Muscle of back (tissue), 11 donors: ENCODE data around the gene HAP1. TPM values are rescaled to one million over a fixed set of nuclear protein-coding genes. Genes with fewer than 3 reads are reported as not detected.
"Not testable (repeated sequence)": the region's sequence is repeated elsewhere in the genome, so short reads cannot be mapped to it uniquely, and the experiment has no call there.

Experiments
- DNase-seq, 3 donors: peaks; one replicate each; pipeline versions ENCODE4 v3.0.0 to v3.0.0-alpha.2; 2013
- polyA plus RNA-seq, 10 donors: library from polyadenylated mRNA; unstranded; fragments of 120-200 nt; gene quantifications; one replicate each; pipeline ENCODE4 v1.2.1, GENCODE V29; 2013; ENCODE audit not compliant: insufficient read length in 10 of 10

HAP1 gene
- polyA plus RNA-seq, 10 donors: 0.04 to 0.32 (median 0.08) TPM; not detected in 2

DNA sequence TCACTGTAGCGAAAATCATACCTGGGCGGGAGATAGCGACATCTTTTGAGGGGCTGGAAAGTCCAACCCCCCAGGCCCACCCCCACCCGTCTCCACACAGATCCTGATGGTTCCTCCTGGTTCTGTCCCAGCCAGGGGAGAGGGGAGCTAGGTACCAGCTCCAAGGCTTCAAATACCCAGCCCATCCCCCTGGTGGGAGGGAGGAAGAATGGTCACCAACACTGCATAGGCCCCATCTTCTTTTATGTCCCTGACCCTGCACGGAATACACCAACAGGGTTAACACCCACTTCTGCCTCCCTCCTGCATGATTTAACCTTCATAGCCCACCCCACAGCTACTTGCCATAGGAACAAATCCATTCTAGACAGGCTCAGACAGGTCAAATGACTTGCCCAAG lies 9.3 kb downstream of the HAP1 start:
- DNase-seq: no peak

DNA sequence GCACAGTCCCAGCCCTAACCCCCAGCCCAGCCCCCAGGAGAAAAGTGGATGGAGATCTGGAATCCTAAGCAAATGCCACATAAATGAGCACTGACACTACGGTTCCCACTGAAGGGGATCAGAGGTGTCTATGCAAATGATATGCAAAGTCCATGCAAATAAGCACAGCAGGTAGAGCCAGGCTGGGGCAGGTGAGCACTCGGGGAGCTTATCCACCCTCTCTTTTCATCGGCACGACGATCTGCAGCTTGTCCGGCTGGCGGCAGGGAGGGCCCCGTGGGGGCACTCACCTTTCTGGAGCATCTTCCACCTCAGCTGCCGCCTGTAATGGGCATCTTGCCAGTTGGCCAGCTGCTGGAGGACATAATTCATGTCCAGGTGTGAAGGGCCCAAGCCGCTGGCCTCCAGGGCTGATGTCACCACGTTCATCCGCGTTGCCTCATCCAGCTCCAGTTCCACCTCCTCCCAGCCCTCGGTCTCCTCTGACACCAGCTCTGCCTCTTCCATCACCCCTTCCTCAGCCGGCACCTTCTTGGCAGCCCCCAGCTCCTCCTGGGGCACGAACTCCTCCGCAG lies 9.9 kb downstream of the HAP1 start:
- no peak for DNase-seq

DNA sequence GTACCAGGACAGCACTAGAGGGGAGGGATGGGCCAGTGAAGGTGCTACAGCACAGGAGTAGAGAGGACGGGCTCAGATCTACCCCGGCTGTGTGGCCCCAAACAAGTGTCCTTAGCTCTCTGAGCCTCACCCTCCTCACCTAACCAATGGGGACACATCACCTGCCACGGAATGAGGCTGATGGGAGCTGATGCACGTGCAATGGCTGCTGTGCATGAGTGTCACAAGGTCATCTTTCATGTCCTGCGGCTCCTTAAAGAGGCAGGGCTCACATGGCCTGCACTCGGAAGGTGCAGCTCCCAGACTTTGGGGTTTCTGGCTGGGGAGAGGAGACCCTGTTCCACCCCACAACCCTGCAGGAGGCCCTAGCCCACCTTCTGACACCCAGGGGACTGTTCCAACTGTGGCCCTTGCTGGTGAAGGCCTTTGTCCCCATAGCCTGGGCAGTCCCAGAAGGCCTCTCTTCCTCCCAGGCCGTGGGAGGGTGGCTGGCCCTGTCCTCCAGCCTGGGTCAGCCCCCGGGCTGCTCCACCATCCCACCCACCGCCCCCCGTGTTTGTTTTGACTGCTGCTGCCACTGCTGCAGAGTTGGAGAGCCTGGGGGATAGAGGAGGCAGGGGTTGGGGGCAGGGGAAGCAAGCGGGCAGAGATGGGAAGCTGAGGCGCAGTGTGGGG lies 10.5 kb downstream of the HAP1 start:
- DNase-seq: no peak

GRCh38 chr17:41722231-41722630 lies 12.2 kb downstream of the HAP1 start:
- DNase-seq: no peak

DNA sequence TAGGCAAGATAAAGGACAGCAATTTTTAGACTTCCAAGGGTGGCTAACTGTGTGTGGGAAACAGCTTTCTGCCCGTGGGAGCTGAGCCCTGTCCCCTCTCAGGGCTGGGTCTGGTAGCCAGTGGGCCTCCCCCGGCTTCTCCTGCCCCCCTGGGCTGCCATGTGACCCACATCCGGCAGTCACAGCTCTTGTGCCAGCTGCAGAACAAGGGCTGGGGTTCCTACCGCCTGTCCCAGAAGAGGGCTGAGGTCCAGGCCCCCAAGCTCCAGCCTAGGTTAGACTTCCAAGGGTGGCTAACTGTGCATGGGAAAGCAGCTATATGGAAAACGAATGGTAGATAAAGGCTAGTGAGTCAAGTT lies 16.2 kb downstream of the HAP1 start:
- no peak for DNase-seq

- DNase-seq: no peak
Measured at GRCh38 chr17:41717408-41718286, 16.8 kb downstream of the HAP1 start.

GRCh38 chr17:41711669-41712400 lies 22.6 kb downstream of the HAP1 start, which contains the start of gene GAST:
GAST (plus strand) TSS chr17:41712331; CDS start chr17:41715437, 3,106 bp downstream.
- no peak for DNase-seq

DNA sequence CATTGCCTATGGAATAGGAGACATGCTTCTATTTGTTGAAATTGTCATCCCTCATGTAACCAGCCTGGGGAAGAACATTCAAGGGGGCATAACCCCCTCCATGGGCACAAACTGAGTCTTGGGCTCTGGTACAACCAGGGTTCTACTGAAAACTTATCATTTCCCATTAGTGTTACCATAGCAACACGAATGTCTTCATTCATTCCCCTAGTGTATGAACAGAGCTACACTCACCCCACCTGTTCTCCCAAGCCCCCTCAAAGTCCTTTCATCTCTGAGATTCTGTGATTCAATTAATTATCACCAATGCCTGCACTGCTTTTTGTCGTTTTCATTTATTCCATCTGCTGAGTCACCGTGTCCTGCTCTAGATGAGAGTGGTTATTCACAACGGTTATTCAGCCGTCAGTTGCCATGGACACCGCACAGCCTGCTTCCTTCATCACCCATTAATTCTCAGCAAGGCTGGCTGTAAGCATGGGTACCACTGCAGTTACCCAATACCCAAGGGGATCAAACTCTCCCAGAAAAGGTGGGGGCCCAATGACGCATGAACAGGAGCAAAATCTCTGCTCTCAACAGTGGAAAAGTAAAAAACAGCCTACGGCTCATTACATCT lies 23.9 kb downstream of the HAP1 start:
- DNase-seq: no peak

DNA sequence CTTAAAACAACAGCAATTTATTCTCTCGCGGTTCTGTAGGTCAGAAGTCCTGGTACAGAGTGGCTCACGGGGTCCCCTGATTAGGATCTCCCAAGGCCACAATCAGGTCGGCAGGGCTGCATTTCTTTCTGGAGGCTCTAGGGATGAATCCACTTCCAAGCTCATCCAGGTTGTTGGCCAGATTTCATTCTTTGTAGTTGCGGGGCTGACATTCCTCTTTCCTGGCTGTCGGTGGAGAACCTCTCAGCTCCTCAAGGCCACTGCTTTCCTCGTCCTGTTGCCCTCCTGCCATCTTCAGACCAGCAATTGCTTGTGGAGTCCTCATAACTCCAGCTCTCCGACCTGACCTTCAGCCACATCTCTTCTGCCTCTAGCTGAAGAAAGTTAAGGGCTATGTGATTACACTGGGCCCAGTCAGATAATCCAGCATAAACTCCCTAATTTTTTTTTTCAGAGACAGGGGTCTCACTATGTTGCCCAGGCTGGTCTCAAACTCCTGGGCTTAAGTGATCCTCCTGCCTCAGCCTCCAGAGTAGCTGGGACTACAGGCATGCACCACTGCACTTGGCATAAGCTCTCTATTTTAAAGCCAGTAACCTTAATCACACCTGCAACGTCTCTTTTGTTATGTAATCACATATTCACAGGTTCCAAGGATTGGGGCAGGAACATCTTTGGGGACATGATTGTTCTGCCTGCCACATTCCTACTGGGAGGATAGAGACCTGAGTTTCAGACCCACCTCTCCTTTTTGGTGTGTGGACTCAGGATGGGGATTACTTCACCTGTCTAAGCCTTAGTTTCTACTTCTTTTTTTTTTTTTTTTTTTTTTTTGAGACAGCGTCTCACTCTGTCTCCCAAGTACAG lies 26.4 kb downstream of the HAP1 start:
- no peak for DNase-seq

- DNase-seq: peak in 1 of 3 donors; percentile 19
Measured at GRCh38 chr17:41705271-41705991, 29.0 kb downstream of the HAP1 start.

DNA sequence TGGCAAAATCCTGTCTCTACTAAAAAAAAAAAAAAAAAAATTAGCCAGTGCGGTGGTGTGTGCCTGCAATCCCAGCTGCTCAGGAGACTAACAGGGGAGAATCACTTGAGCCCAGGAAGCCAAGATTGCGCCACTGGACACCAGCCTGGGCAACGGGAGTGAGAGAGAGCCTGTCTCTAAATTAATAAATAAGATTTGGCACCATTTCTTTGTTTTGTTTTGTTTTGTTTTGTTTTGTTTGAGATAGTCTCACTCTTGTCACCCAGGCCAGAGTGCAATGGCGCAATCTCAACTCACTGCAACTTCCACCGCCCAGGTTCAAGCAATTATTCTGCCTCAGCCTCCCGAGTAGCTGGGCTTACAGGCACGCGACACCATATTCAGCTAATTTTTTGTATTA lies 31.7 kb downstream of the HAP1 start:
- DNase-seq: no peak

GRCh38 chr17:41700843-41701242 lies 33.6 kb downstream of the HAP1 start:
- DNase-seq: not testable (repeated sequence)

DNA sequence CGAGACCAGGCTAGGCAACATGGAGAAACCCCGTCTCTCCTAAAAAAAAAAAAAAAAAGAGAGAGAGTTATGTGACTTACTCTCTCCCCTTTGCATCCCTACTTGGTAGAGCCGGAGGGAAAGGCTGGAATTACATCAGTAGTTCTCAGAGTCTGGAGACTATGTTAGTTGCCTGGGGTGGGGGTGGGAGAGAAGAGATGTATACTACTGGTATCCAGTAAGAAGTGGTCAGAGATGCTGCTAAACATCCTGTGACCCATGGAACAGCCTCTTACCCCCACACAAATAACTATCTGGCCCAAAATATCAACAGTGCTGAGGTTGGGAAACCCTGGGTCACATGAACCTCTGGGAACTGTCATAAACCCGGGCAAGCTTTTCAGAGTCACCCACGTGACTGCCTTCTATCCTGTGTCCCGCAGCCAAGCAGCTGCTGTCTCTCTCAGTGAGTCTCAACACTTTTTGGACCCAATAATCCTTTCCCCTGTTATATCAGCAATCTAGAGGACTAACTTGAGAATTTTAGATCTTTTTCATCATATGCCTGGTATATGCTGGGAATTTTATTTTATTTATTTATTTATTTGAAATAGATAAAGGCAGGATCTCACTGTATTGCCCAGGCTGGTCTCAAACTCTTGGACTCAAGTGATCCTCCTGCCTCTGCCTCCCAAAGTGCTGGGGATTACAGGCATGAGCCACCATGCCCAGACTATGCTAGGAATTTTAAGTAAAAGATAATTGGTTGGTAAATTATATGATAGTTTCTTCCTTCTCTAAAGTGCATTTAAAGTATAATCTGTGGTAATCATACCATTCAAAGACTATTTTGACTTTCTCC lies 37.1 kb downstream of the HAP1 start:
- peak; percentile 64 to 86 (median 80) for DNase-seq

- DNase-seq: peak; percentile 76 to 82 (median 81)
Measured at GRCh38 chr17:41695954-41696757, 38.3 kb downstream of the HAP1 start.

DNA sequence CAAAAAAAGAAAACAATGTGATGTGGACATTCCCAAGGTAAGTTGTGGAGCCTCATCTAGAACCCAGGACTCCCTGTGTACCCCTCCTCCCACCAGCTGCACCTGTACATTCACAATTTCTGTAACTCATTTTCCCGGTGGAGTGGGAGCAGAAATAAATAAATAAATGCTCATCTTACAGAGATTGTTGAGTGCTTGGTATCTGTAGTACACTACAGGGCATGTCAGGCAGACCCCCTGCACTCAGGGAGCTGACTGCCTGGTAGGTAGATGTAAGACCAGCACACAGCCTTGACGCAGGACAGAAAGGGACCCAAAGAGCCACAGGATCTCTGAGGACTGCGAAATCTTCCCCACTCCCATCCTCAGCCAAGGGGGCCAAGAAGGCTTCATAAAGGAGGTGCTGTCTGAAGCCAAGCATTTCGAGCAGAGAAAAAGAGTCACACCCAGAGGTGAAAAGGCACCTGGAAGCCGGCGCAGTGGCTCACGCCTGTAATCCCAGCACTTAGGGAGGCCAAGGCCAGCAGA lies 39.2 kb downstream of the HAP1 start:
- DNase-seq: no peak

- no peak for DNase-seq
Measured at GRCh38 chr17:41692722-41693521, 41.5 kb downstream of the HAP1 start.
